Lower leg skin (tissue), 3 donors: Measurements from ENCODE around the gene IL31.

Experiments
- CTCF ChIP-seq, 3 donors: fragments of 450-650 bp; IDR thresholded peaks; one replicate each; pipeline ENCODE4 v1.5.1; 2016; ENCODE audit warnings: antibody characterized with exemption in 3 of 3, mild to moderate bottlenecking in 3 of 3, moderate library complexity in 2 of 3
- POLR2A ChIP-seq, 2 donors: fragments of 450-650 bp; IDR thresholded peaks; one replicate each; pipeline ENCODE4 v1.6.1; 2016 to 2017; ENCODE audit warnings: antibody characterized with exemption in 2 of 2, mild to moderate bottlenecking in 1 of 2, moderate library complexity in 1 of 2

- TF ChIP-seq CTCF (IDR thresholded peaks at IDR 0.05) (no peak), POLR2A (IDR thresholded peaks at IDR 0.05) (no peak)
Observed at GRCh38 chr12:122138616-122139015, 35.4 kb downstream of the IL31 start.
